ENCODE measurements around the gene HLA-DMA. TPM values are rescaled to one million over a fixed set of nuclear protein-coding genes. Genes with fewer than 3 reads are reported as not detected.

Gene HLA-DMA
- total RNA-seq, 4 donors from 2014 or later = 10.7 to 41.5 (median 27.3) TPM

- Histone ChIP-seq H3K4me1 (peaks cover 0 to 6% of the 10 kb centered on the region in 2 donors), H3K27ac (no peak overlapping the region), H3K9me3 (no peaks in the 10 kb centered on the region), H3K27me3 (no peaks in the 10 kb centered on the region), H3K36me3 (peaks cover 30 to 31% of the 10 kb centered on the region in 2 donors), H3K4me3 (replicated peaks in 1 of 3) (no peak overlapping the region)
- no peak for TF ChIP-seq POLR2A (IDR thresholded peaks at IDR 0.05)
- no peak for TF ChIP-seq CTCF (IDR thresholded peaks at IDR 0.05)
- WGBS, 2 donors = 50% methylated on average over 3 of the region's 3 CpGs
- intact Hi-C loops (cut with DNase I) = loop anchor here (5.0 kb wide), 1 partner anchor 52 kb away; no protein-coding TSS in a partner anchor
- DNase-seq = no peak
These were observed 31.2 kb upstream of the HLA-DMA start for GRCh38 chr6:32983964-32984621.

GRCh38 chr6:32983493-32983848 lies 30.6 kb upstream of the HLA-DMA start:
- TF ChIP-seq POLR2A (IDR thresholded peaks at IDR 0.05) (no peak), CTCF (IDR thresholded peaks at IDR 0.05) (no peak)
- intact Hi-C loops (cut with DNase I) = loop anchor here (5.0 kb wide), 1 partner anchor 51 kb away; no protein-coding TSS in a partner anchor
- WGBS, 2 donors = 53 to 78% methylated on average over 1 of the region's 1 CpG
- Histone ChIP-seq H3K27me3 (no peaks in the 10 kb centered on the region), H3K9me3 (no peaks in the 10 kb centered on the region), H3K27ac (no peak overlapping the region), H3K4me3 (replicated peaks in 1 of 3) (no peak overlapping the region), H3K4me1 (peaks cover 0 to 9% of the 10 kb centered on the region in 2 donors), H3K36me3 (peaks cover 36 to 37% of the 10 kb centered on the region in 2 donors)
- DNase-seq = no peak

GRCh38 chr6:32982702-32983492 lies 30.0 kb upstream of the HLA-DMA start:
- 63 to 68% methylated on average over 6 of the region's 6 CpGs for whole genome bisulfite sequencing, 2 donors
- no peak for DNase-seq
- H3K9me3 ChIP-seq = no peaks in the 10 kb centered on the region
- H3K27me3 ChIP-seq = no peaks in the 10 kb centered on the region
- TF ChIP-seq CTCF (IDR thresholded peaks at IDR 0.05) (no peak), POLR2A (IDR thresholded peaks at IDR 0.05) (no peak)
- peaks cover 0 to 14% of the 10 kb centered on the region in 2 donors for H3K4me1 ChIP-seq
- H3K36me3 ChIP-seq = peaks cover 42 to 43% of the 10 kb centered on the region in 2 donors
- no peak overlapping the region for H3K27ac ChIP-seq
- H3K4me3 ChIP-seq (replicated peaks in 1 of 3) = no peak overlapping the region
- intact Hi-C loops (cut with DNase I) = loop anchor here (5.0 kb wide), 1 partner anchor 51 kb away; no protein-coding TSS in a partner anchor

DNA sequence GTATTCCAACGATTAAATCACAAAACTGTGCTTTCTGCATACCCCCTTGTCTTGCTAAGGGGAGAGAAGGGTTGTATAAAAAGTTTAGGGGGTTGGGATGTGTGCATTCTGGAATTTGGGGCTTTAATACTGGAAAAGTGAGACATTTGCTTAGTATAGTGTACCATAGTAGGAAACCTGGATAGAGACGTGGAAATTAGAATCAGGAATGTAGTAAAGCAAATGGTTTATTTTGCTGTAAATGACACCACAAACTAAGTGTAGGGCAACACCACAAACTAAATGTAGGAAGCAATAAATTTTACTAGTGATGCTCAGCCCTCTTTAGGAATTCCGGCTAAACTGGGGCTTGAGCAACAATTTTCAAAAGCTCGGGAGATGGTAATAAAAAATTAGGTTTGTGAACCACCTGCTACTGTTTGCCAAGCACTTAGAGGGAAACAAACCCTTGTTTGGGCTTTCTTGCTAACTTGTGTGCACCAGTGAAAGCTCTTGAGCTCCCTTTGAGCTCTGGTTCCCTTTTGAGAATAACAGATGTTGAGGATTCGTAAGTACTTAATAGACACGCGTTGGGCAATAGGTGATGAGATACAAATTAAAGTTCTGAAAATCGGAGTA lies 29.3 kb upstream of the HLA-DMA start:
- H3K4me1 ChIP-seq = peaks cover 6 to 21% of the 10 kb centered on the region in 2 donors
- intact Hi-C loops (cut with DNase I) = loop anchor here (5.0 kb wide), 1 partner anchor 50 kb away; no protein-coding TSS in a partner anchor
- WGBS, 2 donors = 73 to 82% methylated on average over 8 of the region's 8 CpGs

More for the DNA sequence above, 29.3 kb upstream of the HLA-DMA start:
- peaks cover 49 to 50% of the 10 kb centered on the region in 2 donors for H3K36me3 ChIP-seq
- H3K27me3 ChIP-seq = no peaks in the 10 kb centered on the region
- TF ChIP-seq POLR2A (IDR thresholded peaks at IDR 0.05) (no peak), CTCF (IDR thresholded peaks at IDR 0.05) (no peak)
- no peak overlapping the region for H3K4me3 ChIP-seq (replicated peaks in 1 of 3)
- DNase-seq = no peak
- no peaks in the 10 kb centered on the region for H3K9me3 ChIP-seq
- peak overlapping the region in 1 of 3 donors; percentile 3 for H3K27ac ChIP-seq

All from thyroid gland (tissue), 4 donors.